ENCODE data around the gene PLEKHG4B. TPM values are rescaled to one million over a fixed set of nuclear protein-coding genes. Genes with fewer than 3 reads are reported as not detected.

PLEKHG4B gene
- polyA plus RNA-seq, 1 experiment: 1.4 TPM

GRCh38 chr5:130601-131131 lies 38.7 kb downstream of the PLEKHG4B start:
- Histone ChIP-seq H3K27me3 (ENCODE audit: control insufficient read depth, insufficient read depth, low read length) (no peaks in the 10 kb centered on the region), H3K4me3 (ENCODE audit: low read depth, low read length) (no peak overlapping the region), H3K36me3 (ENCODE audit: control insufficient read depth, insufficient read depth, low read length) (no peaks in the 10 kb centered on the region)
- POLR2A ChIA-PET: no interaction called here
- CTCF ChIA-PET: interaction anchor here (1.0 to 1.4 kb wide), 2 partner anchors 13 to 58 kb away, joined by 3 to 5 read pairs; no protein-coding TSS in a partner anchor
- no peak for TF ChIP-seq CTCF (IDR thresholded peaks at IDR 0.05; ENCODE audit: insufficient read depth, low read depth, low read length)
- peak; percentile 29 for DNase-seq (ENCODE audit: low read depth)

- POLR2A ChIA-PET: no interaction called here
- CTCF ChIA-PET: no interaction called here
- H3K4me3 ChIP-seq (ENCODE audit: low read depth, low read length): no peak overlapping the region
- no peak for DNase-seq (ENCODE audit: low read depth)
- no peak for TF ChIP-seq CTCF (IDR thresholded peaks at IDR 0.05; ENCODE audit: insufficient read depth, low read depth, low read length)
- H3K36me3 ChIP-seq (ENCODE audit: control insufficient read depth, insufficient read depth, low read length): no peaks in the 10 kb centered on the region
- H3K27me3 ChIP-seq (ENCODE audit: control insufficient read depth, insufficient read depth, low read length): no peaks in the 10 kb centered on the region
These were observed 44.9 kb downstream of the PLEKHG4B start for GRCh38 chr5:136901-137300.

- POLR2A ChIA-PET: no interaction called here
- CTCF ChIA-PET: interaction anchor here (0.7 to 2.2 kb wide), 3 partner anchors 15 to 81 kb away, joined by 3 to 6 read pairs (median 4); partner anchors contain the start of gene SDHA
- H3K36me3 ChIP-seq (ENCODE audit: control insufficient read depth, insufficient read depth, low read length): no peaks in the 10 kb centered on the region
- no peak for DNase-seq (ENCODE audit: low read depth)
- TF ChIP-seq CTCF (IDR thresholded peaks at IDR 0.05; ENCODE audit: insufficient read depth, low read depth, low read length): no peak
- H3K27me3 ChIP-seq (ENCODE audit: control insufficient read depth, insufficient read depth, low read length): no peaks in the 10 kb centered on the region
- H3K4me3 ChIP-seq (ENCODE audit: low read depth, low read length): no peak overlapping the region
These were observed 45.8 kb downstream of the PLEKHG4B start for GRCh38 chr5:137741-138140.

GRCh38 chr5:138936-139335 lies 47.0 kb downstream of the PLEKHG4B start:
- ChIA-PET CTCF (interaction anchor here (1.4 to 2.2 kb wide), 2 partner anchors 13 to 49 kb away, joined by 4 to 6 read pairs; no protein-coding TSS in a partner anchor), POLR2A (no interaction called here)
- Histone ChIP-seq H3K36me3 (ENCODE audit: control insufficient read depth, insufficient read depth, low read length) (no peaks in the 10 kb centered on the region), H3K27me3 (ENCODE audit: control insufficient read depth, insufficient read depth, low read length) (no peaks in the 10 kb centered on the region), H3K4me3 (ENCODE audit: low read depth, low read length) (no peak overlapping the region)
- no peak for DNase-seq (ENCODE audit: low read depth)
- no peak for TF ChIP-seq CTCF (IDR thresholded peaks at IDR 0.05; ENCODE audit: insufficient read depth, low read depth, low read length)

GRCh38 chr5:139579-140442 lies 47.8 kb downstream of the PLEKHG4B start:
- Histone ChIP-seq H3K27me3 (ENCODE audit: control insufficient read depth, insufficient read depth, low read length) (no peaks in the 10 kb centered on the region), H3K36me3 (ENCODE audit: control insufficient read depth, insufficient read depth, low read length) (no peaks in the 10 kb centered on the region), H3K4me3 (ENCODE audit: low read depth, low read length) (no peak overlapping the region)
- DNase-seq (ENCODE audit: low read depth): no peak
- ChIA-PET CTCF (interaction anchor here (2.2 kb wide), 1 partner anchor 48 kb away, joined by 6 read pairs; no protein-coding TSS in a partner anchor), POLR2A (no interaction called here)
- TF ChIP-seq CTCF (IDR thresholded peaks at IDR 0.05; ENCODE audit: insufficient read depth, low read depth, low read length): no peak
